ENCODE results near the gene MCF2L2.

- TF ChIP-seq CTCF (conservative IDR thresholded peaks at IDR 0.05): no peak
- no peak for TF ChIP-seq EZH2 (IDR thresholded peaks at IDR 0.05; ENCODE audit: low read depth)
These were observed 55.5 kb downstream of the MCF2L2 start for GRCh38 chr3:183372911-183373310.
